ENCODE measurements around the gene HRH2.

Gene HRH2

GRCh38 chr5:175664723-175665122 is 6.9 kb downstream of the HRH2 start:
- H3K4me3 ChIP-seq (ENCODE audit: low read length): no peak overlapping the region
- no peak overlapping the region for H3K9ac ChIP-seq (ENCODE audit: low read length)
- H3K36me3 ChIP-seq (ENCODE audit: control insufficient read depth, insufficient read depth, low read length): no peaks in the 10 kb centered on the region
- H3K9me3 ChIP-seq (ENCODE audit: control insufficient read depth, low read length): no peaks in the 10 kb centered on the region
- H3K27me3 ChIP-seq (ENCODE audit: control insufficient read depth, insufficient read depth, low read length): peaks cover 4% of the 10 kb centered on the region
- H3K4me1 ChIP-seq (ENCODE audit: control insufficient read depth, insufficient read depth, low read length): no peaks in the 10 kb centered on the region

DNA sequence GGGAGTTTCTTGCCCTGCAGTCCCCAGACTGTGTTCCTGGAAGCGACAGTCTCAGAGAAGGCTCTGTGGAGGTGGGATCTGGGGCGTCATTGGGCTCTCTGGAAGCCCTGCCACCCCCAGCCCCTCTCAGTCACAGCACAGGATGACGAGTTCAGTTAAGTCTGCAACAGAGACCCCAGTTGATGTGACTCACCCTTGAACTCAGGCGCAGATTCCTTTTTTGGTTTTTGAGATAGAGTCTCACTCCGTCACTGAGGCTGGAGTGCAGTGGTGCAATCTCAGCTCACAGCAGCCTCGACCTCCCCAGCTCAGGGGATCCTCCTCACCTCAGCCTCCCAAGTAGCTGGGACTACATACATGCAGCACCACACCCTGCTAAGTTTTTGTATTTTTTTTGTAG is 8.3 kb downstream of the HRH2 start:
- Histone ChIP-seq H3K9ac (ENCODE audit: low read length) (no peak overlapping the region), H3K36me3 (ENCODE audit: control insufficient read depth, insufficient read depth, low read length) (no peaks in the 10 kb centered on the region), H3K9me3 (ENCODE audit: control insufficient read depth, low read length) (no peaks in the 10 kb centered on the region), H3K4me3 (ENCODE audit: low read length) (no peak overlapping the region), H3K4me1 (ENCODE audit: control insufficient read depth, insufficient read depth, low read length) (no peaks in the 10 kb centered on the region), H3K27me3 (ENCODE audit: control insufficient read depth, insufficient read depth, low read length) (peaks cover 5% of the 10 kb centered on the region)

GRCh38 chr5:175668006-175668405 is 10.1 kb downstream of the HRH2 start:
- H3K36me3 ChIP-seq (ENCODE audit: control insufficient read depth, insufficient read depth, low read length): no peaks in the 10 kb centered on the region
- H3K27me3 ChIP-seq (ENCODE audit: control insufficient read depth, insufficient read depth, low read length): peaks cover 5% of the 10 kb centered on the region
- H3K4me1 ChIP-seq (ENCODE audit: control insufficient read depth, insufficient read depth, low read length): no peaks in the 10 kb centered on the region
- H3K9me3 ChIP-seq (ENCODE audit: control insufficient read depth, low read length): no peaks in the 10 kb centered on the region
- H3K9ac ChIP-seq (ENCODE audit: low read length): no peak overlapping the region
- no peak overlapping the region for H3K4me3 ChIP-seq (ENCODE audit: low read length)

- Histone ChIP-seq H3K9me3 (ENCODE audit: control insufficient read depth, low read length) (no peaks in the 10 kb centered on the region), H3K4me1 (ENCODE audit: control insufficient read depth, insufficient read depth, low read length) (no peaks in the 10 kb centered on the region), H3K9ac (ENCODE audit: low read length) (no peak overlapping the region)
These were observed 12.5 kb downstream of the HRH2 start for GRCh38 chr5:175670372-175670771.

GRCh38 chr5:175671013-175671412 is 13.1 kb downstream of the HRH2 start:
- Histone ChIP-seq H3K4me3 (ENCODE audit: low read length) (no peak overlapping the region), H3K4me1 (ENCODE audit: control insufficient read depth, insufficient read depth, low read length) (no peaks in the 10 kb centered on the region), H3K9me3 (ENCODE audit: control insufficient read depth, low read length) (no peaks in the 10 kb centered on the region), H3K27me3 (ENCODE audit: control insufficient read depth, insufficient read depth, low read length) (peaks cover 5% of the 10 kb centered on the region), H3K36me3 (ENCODE audit: control insufficient read depth, insufficient read depth, low read length) (no peaks in the 10 kb centered on the region), H3K9ac (ENCODE audit: low read length) (no peak overlapping the region)

More at GRCh38 chr5:175670372-175670771, 12.5 kb downstream of the HRH2 start:
- Histone ChIP-seq H3K27me3 (ENCODE audit: control insufficient read depth, insufficient read depth, low read length) (peaks cover 5% of the 10 kb centered on the region), H3K4me3 (ENCODE audit: low read length) (no peak overlapping the region), H3K36me3 (ENCODE audit: control insufficient read depth, insufficient read depth, low read length) (no peaks in the 10 kb centered on the region)

DNA sequence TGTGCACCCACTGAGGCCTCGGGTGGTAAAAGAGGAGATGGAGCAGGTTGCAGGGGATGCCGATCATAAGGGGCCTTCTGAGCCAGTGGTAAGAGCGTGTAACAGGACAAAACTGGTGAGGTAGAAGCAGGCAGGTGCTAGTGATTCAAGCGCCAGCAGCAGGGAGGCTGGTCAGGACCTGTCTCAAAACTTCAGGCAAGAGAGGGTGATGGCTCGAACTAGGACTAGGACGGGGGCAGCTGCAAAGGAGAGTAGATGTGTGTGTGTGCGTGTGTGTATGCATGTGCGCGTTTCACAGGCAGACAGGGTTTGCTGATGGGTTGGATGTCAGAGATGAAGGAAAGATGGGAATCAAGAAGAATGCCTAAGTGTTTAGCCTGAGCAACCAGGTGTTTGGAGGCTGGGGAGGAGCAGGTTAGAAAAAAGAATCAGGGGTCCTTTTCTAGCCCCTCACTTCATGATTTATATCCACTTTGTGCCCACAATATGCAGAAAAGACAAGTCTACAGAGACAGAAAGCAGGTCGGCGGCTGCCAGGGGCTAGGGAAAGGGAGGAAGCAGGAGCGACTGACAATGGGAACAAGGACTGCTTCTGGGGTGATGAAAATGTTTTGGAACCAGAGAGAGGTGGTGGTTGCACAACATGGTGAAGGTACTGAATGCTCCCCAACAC is 15.2 kb downstream of the HRH2 start:
- Histone ChIP-seq H3K27me3 (ENCODE audit: control insufficient read depth, insufficient read depth, low read length) (peaks cover 5% of the 10 kb centered on the region), H3K4me3 (ENCODE audit: low read length) (no peak overlapping the region), H3K9me3 (ENCODE audit: control insufficient read depth, low read length) (no peaks in the 10 kb centered on the region), H3K4me1 (ENCODE audit: control insufficient read depth, insufficient read depth, low read length) (no peaks in the 10 kb centered on the region), H3K9ac (ENCODE audit: low read length) (no peak overlapping the region), H3K36me3 (ENCODE audit: control insufficient read depth, insufficient read depth, low read length) (no peaks in the 10 kb centered on the region)

- H3K9me3 ChIP-seq (ENCODE audit: control insufficient read depth, low read length): no peaks in the 10 kb centered on the region
- no peak overlapping the region for H3K4me3 ChIP-seq (ENCODE audit: low read length)
- H3K4me1 ChIP-seq (ENCODE audit: control insufficient read depth, insufficient read depth, low read length): no peaks in the 10 kb centered on the region
- H3K27me3 ChIP-seq (ENCODE audit: control insufficient read depth, insufficient read depth, low read length): peaks cover 5% of the 10 kb centered on the region
- H3K9ac ChIP-seq (ENCODE audit: low read length): no peak overlapping the region
- no peaks in the 10 kb centered on the region for H3K36me3 ChIP-seq (ENCODE audit: control insufficient read depth, insufficient read depth, low read length)
These were observed 17.0 kb downstream of the HRH2 start for GRCh38 chr5:175674731-175675346.

- no peaks in the 10 kb centered on the region for H3K9me3 ChIP-seq (ENCODE audit: control insufficient read depth, low read length)
- H3K4me3 ChIP-seq (ENCODE audit: low read length): no peak overlapping the region
- H3K36me3 ChIP-seq (ENCODE audit: control insufficient read depth, insufficient read depth, low read length): no peaks in the 10 kb centered on the region
- no peak overlapping the region for H3K9ac ChIP-seq (ENCODE audit: low read length)
- peaks cover 2% of the 10 kb centered on the region for H3K27me3 ChIP-seq (ENCODE audit: control insufficient read depth, insufficient read depth, low read length)
- no peaks in the 10 kb centered on the region for H3K4me1 ChIP-seq (ENCODE audit: control insufficient read depth, insufficient read depth, low read length)
These were observed 18.0 kb downstream of the HRH2 start for GRCh38 chr5:175675873-175676272.

DNA sequence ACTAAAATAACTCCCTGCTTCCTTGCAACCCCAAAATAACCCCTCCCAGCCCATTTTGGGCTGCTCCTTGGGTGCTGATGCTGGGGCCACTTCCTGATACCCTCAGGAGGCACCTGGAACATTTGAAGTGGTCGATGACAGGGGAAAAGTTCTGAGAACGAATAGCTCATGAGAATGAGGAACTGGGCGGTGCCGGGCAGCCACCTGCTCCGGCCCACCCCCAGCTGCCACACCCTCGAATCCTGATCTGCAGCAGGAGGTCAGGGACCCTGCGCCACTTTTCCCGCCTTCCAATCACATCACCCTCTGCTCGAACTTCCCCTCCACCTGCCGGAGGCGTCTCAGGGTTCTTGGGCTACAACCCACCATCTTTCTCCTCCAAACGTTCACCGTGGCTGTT is 19.7 kb downstream of the HRH2 start:
- Histone ChIP-seq H3K27me3 (ENCODE audit: control insufficient read depth, insufficient read depth, low read length) (no peaks in the 10 kb centered on the region), H3K4me1 (ENCODE audit: control insufficient read depth, insufficient read depth, low read length) (no peaks in the 10 kb centered on the region), H3K9ac (ENCODE audit: low read length) (no peak overlapping the region), H3K36me3 (ENCODE audit: control insufficient read depth, insufficient read depth, low read length) (no peaks in the 10 kb centered on the region), H3K4me3 (ENCODE audit: low read length) (no peak overlapping the region), H3K9me3 (ENCODE audit: control insufficient read depth, low read length) (no peaks in the 10 kb centered on the region)

GRCh38 chr5:175678074-175678473 is 20.2 kb downstream of the HRH2 start:
- no peaks in the 10 kb centered on the region for H3K4me1 ChIP-seq (ENCODE audit: control insufficient read depth, insufficient read depth, low read length)
- H3K27me3 ChIP-seq (ENCODE audit: control insufficient read depth, insufficient read depth, low read length): no peaks in the 10 kb centered on the region
- no peak overlapping the region for H3K9ac ChIP-seq (ENCODE audit: low read length)
- no peaks in the 10 kb centered on the region for H3K9me3 ChIP-seq (ENCODE audit: control insufficient read depth, low read length)
- no peak overlapping the region for H3K4me3 ChIP-seq (ENCODE audit: low read length)
- no peaks in the 10 kb centered on the region for H3K36me3 ChIP-seq (ENCODE audit: control insufficient read depth, insufficient read depth, low read length)

DNA sequence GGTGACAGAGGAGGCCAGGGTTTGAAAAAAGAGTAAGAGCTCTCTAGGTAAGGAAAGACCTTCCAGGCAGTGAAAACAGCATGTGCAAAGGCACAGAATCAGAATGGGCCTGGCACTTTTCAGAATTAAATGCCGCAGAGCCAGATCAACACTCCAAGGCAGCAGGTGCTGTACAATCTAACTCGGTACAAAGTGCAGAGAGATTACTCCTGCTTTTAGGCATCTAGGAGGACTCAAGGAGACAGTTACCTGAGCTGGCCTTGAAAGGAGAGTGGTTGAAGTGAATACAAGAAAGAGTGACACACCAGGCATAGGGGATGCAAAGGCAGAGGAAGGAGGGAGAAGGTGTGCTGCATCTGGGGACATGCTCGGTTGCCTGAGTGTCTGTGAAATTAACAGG is 21.5 kb downstream of the HRH2 start:
- H3K36me3 ChIP-seq (ENCODE audit: control insufficient read depth, insufficient read depth, low read length): no peaks in the 10 kb centered on the region
- H3K4me1 ChIP-seq (ENCODE audit: control insufficient read depth, insufficient read depth, low read length): no peaks in the 10 kb centered on the region

GRCh38 chr5:175680020-175680419 is 22.1 kb downstream of the HRH2 start:
- Histone ChIP-seq H3K4me1 (ENCODE audit: control insufficient read depth, insufficient read depth, low read length) (no peaks in the 10 kb centered on the region), H3K36me3 (ENCODE audit: control insufficient read depth, insufficient read depth, low read length) (no peaks in the 10 kb centered on the region), H3K9me3 (ENCODE audit: control insufficient read depth, low read length) (no peaks in the 10 kb centered on the region), H3K4me3 (ENCODE audit: low read length) (no peak overlapping the region), H3K27me3 (ENCODE audit: control insufficient read depth, insufficient read depth, low read length) (no peaks in the 10 kb centered on the region), H3K9ac (ENCODE audit: low read length) (no peak overlapping the region)

More for the DNA sequence above, 21.5 kb downstream of the HRH2 start:
- H3K27me3 ChIP-seq (ENCODE audit: control insufficient read depth, insufficient read depth, low read length): no peaks in the 10 kb centered on the region
- H3K4me3 ChIP-seq (ENCODE audit: low read length): no peak overlapping the region
- H3K9me3 ChIP-seq (ENCODE audit: control insufficient read depth, low read length): no peaks in the 10 kb centered on the region
- no peak overlapping the region for H3K9ac ChIP-seq (ENCODE audit: low read length)

Data from mucosa of stomach (tissue), 1 donor.